DND-41 (cell line): ENCODE data around the gene PREX1.

Experiments
- ATAC-seq: fragments of 200-7000 bp; cut with Tn5 transposase; 3 replicates; pipeline ENCODE4 v1.9.1; 2021; ENCODE audit warnings: low read depth; ENCODE audit not compliant: insufficient read depth
- DNase-seq: peaks from one replicate; pipeline ENCODE4 v3.0.0-alpha.2; 2020
- H2AFZ ChIP-seq: 2 replicates; pipeline ENCODE4 v1.6.0; 2012; ENCODE audit warnings: low read depth, low read length
- H3K27ac ChIP-seq: 2 replicates; pipeline ENCODE4 v1.5.1; 2012; ENCODE audit warnings: low read length, inconsistent platforms
- H3K27me3 ChIP-seq: fragments of 200-600 bp; sonication (generic); 2 replicates; pipeline ENCODE4 v1.6.0; 2012; ENCODE audit warnings: low read length, mild to moderate bottlenecking, inconsistent platforms; ENCODE audit not compliant: insufficient read depth, poor library complexity
- H3K36me3 ChIP-seq: 2 replicates; pipeline ENCODE4 v1.5.1; 2012; ENCODE audit warnings: low read length, inconsistent platforms; ENCODE audit not compliant: insufficient read depth
- H3K4me1 ChIP-seq: 2 replicates; pipeline ENCODE4 v1.5.1; 2012; ENCODE audit warnings: mild to moderate bottlenecking, low read length; ENCODE audit not compliant: insufficient read depth
- H3K4me2 ChIP-seq: 2 replicates; pipeline ENCODE4 v1.6.0; 2012; ENCODE audit warnings: mild to moderate bottlenecking, moderate library complexity, low read length, inconsistent platforms; ENCODE audit not compliant: insufficient read depth
- H3K4me3 ChIP-seq, 2 experiments: fragments of 200-600 bp in 1 of 2; shearing (Covaris generic) in 1 of 2; 2 replicates each; pipeline ENCODE4 v1.5.1; 2012 to 2016; ENCODE audit warnings: inconsistent platforms in 2 of 2, low read length in 2 of 2, mild to moderate bottlenecking in 2 of 2, low read depth in 1 of 2, moderate library complexity in 1 of 2
- H3K79me2 ChIP-seq: 2 replicates; pipeline ENCODE4 v1.6.0; 2012; ENCODE audit warnings: low read length, inconsistent platforms; ENCODE audit not compliant: insufficient read depth
- H3K9ac ChIP-seq: 2 replicates; pipeline ENCODE4 v1.6.0; 2012; ENCODE audit warnings: low read depth, mild to moderate bottlenecking, inconsistent platforms, low read length, moderate library complexity
- H3K9me3 ChIP-seq: 2 replicates; pipeline ENCODE4 v1.5.1; 2012; ENCODE audit warnings: low read length, moderate library complexity, mild to moderate bottlenecking, inconsistent platforms; ENCODE audit not compliant: insufficient read depth, severe bottlenecking
- H4K20me1 ChIP-seq: 2 replicates; pipeline ENCODE4 v1.6.0; 2012; ENCODE audit warnings: low read length; ENCODE audit not compliant: insufficient read depth
- CTCF ChIP-seq: IDR thresholded peaks from 2 replicates; pipeline ENCODE4 v1.5.1; 2012; ENCODE audit warnings: borderline replicate concordance, low read length, moderate library complexity, mild to moderate bottlenecking; ENCODE audit not compliant: poor library complexity, severe bottlenecking; ENCODE audit errors: extremely low read depth
- EZH2 ChIP-seq: IDR thresholded peaks from 3 replicates; pipeline ENCODE4 v1.6.1; 2012; ENCODE audit warnings: borderline replicate concordance, low read depth, mild to moderate bottlenecking, moderate library complexity, low read length, inconsistent platforms; ENCODE audit not compliant: severe bottlenecking

Gene PREX1

GRCh38 chr20:48841875-48842529 lies 14.2 kb upstream of the PREX1 start:
- Histone ChIP-seq H3K9ac (no peak overlapping the region), H3K4me2 (no peak overlapping the region), H3K36me3 (no peaks in the 10 kb centered on the region), H3K9me3 (no peaks in the 10 kb centered on the region), H3K27ac (no peak overlapping the region), H4K20me1 (no peaks in the 10 kb centered on the region; the same call in 1 of the 2 replicates), H3K4me1 (no peaks in the 10 kb centered on the region), H3K4me3 (no peak overlapping the region), H3K79me2 (no peaks in the 10 kb centered on the region), H2AFZ (no peak overlapping the region), H3K27me3 (no peaks in the 10 kb centered on the region)
- no peak for ATAC-seq
- no peak for TF ChIP-seq CTCF
- TF ChIP-seq EZH2: no peak
- no peak for DNase-seq

GRCh38 chr20:48841196-48841874 lies 13.5 kb upstream of the PREX1 start:
- ATAC-seq (no peak), DNase-seq (no peak)
- TF ChIP-seq CTCF (no peak), EZH2 (no peak)
- H3K27me3 ChIP-seq: no peaks in the 10 kb centered on the region
- H3K79me2 ChIP-seq: no peaks in the 10 kb centered on the region
- no peaks in the 10 kb centered on the region for H3K9me3 ChIP-seq
- no peaks in the 10 kb centered on the region; the same call in 1 of the 2 replicates for H4K20me1 ChIP-seq
- H2AFZ ChIP-seq: no peak overlapping the region
- no peak overlapping the region for H3K4me3 ChIP-seq
- no peaks in the 10 kb centered on the region for H3K36me3 ChIP-seq
- H3K4me2 ChIP-seq: no peak overlapping the region
- no peak overlapping the region for H3K27ac ChIP-seq
- no peak overlapping the region for H3K9ac ChIP-seq
- H3K4me1 ChIP-seq: no peaks in the 10 kb centered on the region

- Histone ChIP-seq H4K20me1 (no peaks in the 10 kb centered on the region), H3K9ac (no peak overlapping the region), H3K27me3 (no peaks in the 10 kb centered on the region), H3K4me1 (no peaks in the 10 kb centered on the region), H3K4me3 (no peak overlapping the region), H3K4me2 (no peak overlapping the region), H3K79me2 (no peaks in the 10 kb centered on the region), H3K36me3 (no peaks in the 10 kb centered on the region), H2AFZ (no peak overlapping the region), H3K9me3 (no peaks in the 10 kb centered on the region), H3K27ac (no peak overlapping the region)
- no peak for TF ChIP-seq EZH2
- no peak for TF ChIP-seq CTCF
- ATAC-seq: no peak
- no peak for DNase-seq
These were observed 11.5 kb upstream of the PREX1 start for GRCh38 chr20:48839154-48839917.
